PC-3 (cell line): Measurements from ENCODE around the gene ADAMTS9. TPM values are rescaled to one million over a fixed set of nuclear protein-coding genes. Genes with fewer than 3 reads are reported as not detected.

ENCODE experiments used
- ATAC-seq: fragments of 200-7000 bp; cut with Tn5 transposase; 2 replicates; pipeline ENCODE4 v1.9.1; 2020; ENCODE audit warnings: mild to moderate bottlenecking, moderate library complexity
- BruUV-seq: library from RNA; stranded (reverse); fragments of 400-500 nt; replicated peaks from 2 replicates; lab custom pipeline; 2021; lab: Mats Ljungman, UMichigan
- CTCF ChIA-PET: fragments of 300-600 bp; sonication (Branson Sonifier 250); formaldehyde crosslinking; loops from one replicate; lab custom pipeline; 2022; ENCODE audit warnings: antibody characterized with exemption; lab: Charles Lee
- POLR2A ChIA-PET: fragments of 300-600 bp; sonication (Branson Sonifier 250); formaldehyde crosslinking; loops from one replicate; lab custom pipeline; 2022; ENCODE audit warnings: antibody characterized with exemption; ENCODE audit not compliant: unreplicated experiment; lab: Charles Lee
- DNase-seq: peaks from one replicate; pipeline ENCODE4 v3.0.0-alpha.2; 2015
- H2AFZ ChIP-seq: fragments of 300-600 bp; sonication (generic); 2 replicates; pipeline ENCODE4 v1.6.0; 2016; ENCODE audit warnings: antibody characterized with exemption, low read length
- H3F3A ChIP-seq: fragments of 300-600 bp; sonication (generic); one replicate; pipeline ENCODE4 v1.6.0; 2017; ENCODE audit warnings: antibody characterized with exemption, low read length, control low read depth, mild to moderate bottlenecking; ENCODE audit not compliant: unreplicated experiment
- H3K27ac ChIP-seq: fragments of 300-600 bp; sonication (generic); 2 replicates; pipeline ENCODE4 v1.5.1; 2016; ENCODE audit warnings: mild to moderate bottlenecking, low read length
- H3K27me3 ChIP-seq: fragments of 300-600 bp; sonication (generic); 2 replicates; pipeline ENCODE4 v1.6.1; 2016; ENCODE audit warnings: low read length, mixed read lengths
- H3K36me3 ChIP-seq: fragments of 300-600 bp; sonication (generic); 2 replicates; pipeline ENCODE4 v1.6.1; 2016; ENCODE audit warnings: low read depth, mixed run types, low read length, mixed read lengths
- H3K4me1 ChIP-seq: fragments of 300-600 bp; sonication (generic); 2 replicates; pipeline ENCODE4 v1.5.1; 2016; ENCODE audit warnings: low read length; ENCODE audit not compliant: insufficient read depth
- H3K4me2 ChIP-seq: fragments of 300-600 bp; sonication (generic); 2 replicates; pipeline ENCODE4 v1.6.0; 2016; ENCODE audit warnings: low read length
- H3K4me3 ChIP-seq: fragments of 300-600 bp; sonication (generic); 2 replicates; pipeline ENCODE4 v1.5.1; 2016; ENCODE audit warnings: mild to moderate bottlenecking, low read length, mixed read lengths
- H3K79me2 ChIP-seq: fragments of 300-600 bp; sonication (generic); 2 replicates; pipeline ENCODE4 v1.6.1; 2017; ENCODE audit warnings: low read length, mixed read lengths
- H3K9ac ChIP-seq: fragments of 300-600 bp; sonication (generic); 2 replicates; pipeline ENCODE4 v1.6.0; 2016; ENCODE audit warnings: mild to moderate bottlenecking, low read length
- H3K9me2 ChIP-seq: fragments of 300-600 bp; sonication (generic); replicated peaks from 2 replicates; pipeline ENCODE4 v1.6.1; 2016; ENCODE audit warnings: mixed run types, low read length, mixed read lengths
- H3K9me3 ChIP-seq: fragments of 300-600 bp; sonication (generic); 2 replicates; pipeline ENCODE4 v1.6.1; 2016; ENCODE audit warnings: low read length, mixed read lengths
- H4K20me1 ChIP-seq: fragments of 300-600 bp; sonication (generic); 2 replicates; pipeline ENCODE4 v1.6.1; 2016; ENCODE audit warnings: low read length, mixed read lengths
- EZH2 ChIP-seq: fragments of 300-600 bp; sonication (generic); IDR thresholded peaks from one replicate; pipeline ENCODE4 v1.6.1; 2017; ENCODE audit warnings: antibody characterized with exemption, mild to moderate bottlenecking, low read length; ENCODE audit not compliant: unreplicated experiment
- EZH2phosphoT487 ChIP-seq: fragments of 300-600 bp; sonication (generic); IDR thresholded peaks from 2 replicates; pipeline ENCODE4 v1.6.1; 2018; ENCODE audit warnings: mild to moderate bottlenecking, antibody characterized with exemption, low read length, borderline replicate concordance
- intact Hi-C: fragments of 100-400 bp; cut with micrococcal nuclease; formaldehyde crosslinking; loops from 2 replicates; pipeline ENCODE4 v1.9.0; 2023
- total RNA-seq: library from RNA; depleted of rRNA; stranded (reverse); fragments of >200 nt; gene quantifications from 2 replicates; pipeline ENCODE4 v1.2.3, GENCODE V29; 2014
- TF ChIP-seq, protein P1 (sequence below): fragments of 300-600 bp; sonication (generic); conservative IDR thresholded peaks from 2 replicates; pipeline ENCODE4 v1.5.1; 2017; ENCODE audit warnings: antibody characterized with exemption, low read depth, mild to moderate bottlenecking, low read length

ADAMTS9 gene
- total RNA-seq, 1 experiment from 2014 or later: 0.55 TPM

GRCh38 chr3:64555351-64555750 is 132.4 kb downstream of the ADAMTS9 start:
- H3K27me3 ChIP-seq: no peaks in the 10 kb centered on the region
- H3K36me3 ChIP-seq: no peaks in the 10 kb centered on the region
- no peaks in the 10 kb centered on the region for H3F3A ChIP-seq
- DNase-seq: no peak
- BruUV-seq: no TSS peak
- no peak overlapping the region for H3K27ac ChIP-seq
- TF ChIP-seq EZH2phosphoT487 (no peak), EZH2 (no peak)
- TF ChIP-seq, protein P1, sequence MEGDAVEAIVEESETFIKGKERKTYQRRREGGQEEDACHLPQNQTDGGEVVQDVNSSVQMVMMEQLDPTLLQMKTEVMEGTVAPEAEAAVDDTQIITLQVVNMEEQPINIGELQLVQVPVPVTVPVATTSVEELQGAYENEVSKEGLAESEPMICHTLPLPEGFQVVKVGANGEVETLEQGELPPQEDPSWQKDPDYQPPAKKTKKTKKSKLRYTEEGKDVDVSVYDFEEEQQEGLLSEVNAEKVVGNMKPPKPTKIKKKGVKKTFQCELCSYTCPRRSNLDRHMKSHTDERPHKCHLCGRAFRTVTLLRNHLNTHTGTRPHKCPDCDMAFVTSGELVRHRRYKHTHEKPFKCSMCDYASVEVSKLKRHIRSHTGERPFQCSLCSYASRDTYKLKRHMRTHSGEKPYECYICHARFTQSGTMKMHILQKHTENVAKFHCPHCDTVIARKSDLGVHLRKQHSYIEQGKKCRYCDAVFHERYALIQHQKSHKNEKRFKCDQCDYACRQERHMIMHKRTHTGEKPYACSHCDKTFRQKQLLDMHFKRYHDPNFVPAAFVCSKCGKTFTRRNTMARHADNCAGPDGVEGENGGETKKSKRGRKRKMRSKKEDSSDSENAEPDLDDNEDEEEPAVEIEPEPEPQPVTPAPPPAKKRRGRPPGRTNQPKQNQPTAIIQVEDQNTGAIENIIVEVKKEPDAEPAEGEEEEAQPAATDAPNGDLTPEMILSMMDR: no peak
- intact Hi-C loops: no loop called here
- H3K9ac ChIP-seq: no peak overlapping the region
- H2AFZ ChIP-seq: no peak overlapping the region
- ChIA-PET POLR2A (no interaction called here), CTCF (no interaction called here)
- H3K9me3 ChIP-seq: no peaks in the 10 kb centered on the region
- no peaks in the 10 kb centered on the region for H4K20me1 ChIP-seq
- H3K4me2 ChIP-seq: no peak overlapping the region
- no peaks in the 10 kb centered on the region for H3K79me2 ChIP-seq
- H3K4me1 ChIP-seq: no peaks in the 10 kb centered on the region
- no peaks in the 10 kb centered on the region for H3K9me2 ChIP-seq
- no peak overlapping the region for H3K4me3 ChIP-seq
- ATAC-seq: no peak

- intact Hi-C loops: no loop called here
- H3K4me3 ChIP-seq: no peak overlapping the region
- H4K20me1 ChIP-seq: no peaks in the 10 kb centered on the region
- DNase-seq (no peak), ATAC-seq (no peak)
- H3K27ac ChIP-seq: no peak overlapping the region
- CTCF ChIA-PET: no interaction called here
- H3F3A ChIP-seq: no peaks in the 10 kb centered on the region
- H3K79me2 ChIP-seq: no peaks in the 10 kb centered on the region
- H3K36me3 ChIP-seq: no peaks in the 10 kb centered on the region
- no peaks in the 10 kb centered on the region for H3K27me3 ChIP-seq
- H3K4me2 ChIP-seq: no peak overlapping the region
- no peak overlapping the region for H2AFZ ChIP-seq
- H3K9me2 ChIP-seq: no peaks in the 10 kb centered on the region
- TF ChIP-seq, protein P1: no peak
- TF ChIP-seq EZH2phosphoT487 (no peak), EZH2 (no peak)
- no peaks in the 10 kb centered on the region for H3K9me3 ChIP-seq
- no peaks in the 10 kb centered on the region for H3K4me1 ChIP-seq
- BruUV-seq: no TSS peak
- POLR2A ChIA-PET: no interaction called here
- no peak overlapping the region for H3K9ac ChIP-seq
Observed at GRCh38 chr3:64554096-64554920, 133.5 kb downstream of the ADAMTS9 start.

DNA sequence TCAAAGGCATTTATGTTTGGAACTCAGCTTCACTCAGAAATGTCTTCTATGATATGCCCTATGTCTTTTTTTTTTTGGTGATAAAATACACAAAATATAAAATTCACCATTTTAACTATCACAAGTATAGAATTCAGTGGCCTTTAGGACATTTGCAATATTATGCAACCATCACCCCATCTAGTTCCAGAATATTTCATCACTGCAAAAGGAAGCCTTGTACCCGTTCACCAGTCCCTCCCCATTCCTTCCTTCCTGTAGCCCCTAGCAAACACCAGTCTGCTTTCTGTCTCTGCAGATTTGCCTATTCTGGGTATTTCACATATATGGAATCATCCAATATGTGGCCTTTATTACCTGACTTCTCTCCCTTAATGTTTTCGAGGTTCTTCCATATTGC is 134.8 kb downstream of the ADAMTS9 start:
- Histone ChIP-seq H4K20me1 (no peaks in the 10 kb centered on the region), H3K9me3 (no peaks in the 10 kb centered on the region), H2AFZ (no peak overlapping the region), H3K4me1 (no peaks in the 10 kb centered on the region), H3K27ac (no peak overlapping the region), H3K4me2 (no peak overlapping the region), H3K27me3 (no peaks in the 10 kb centered on the region), H3K9ac (no peak overlapping the region), H3K4me3 (no peak overlapping the region), H3F3A (no peaks in the 10 kb centered on the region), H3K79me2 (no peaks in the 10 kb centered on the region), H3K9me2 (no peaks in the 10 kb centered on the region), H3K36me3 (no peaks in the 10 kb centered on the region)
- ChIA-PET POLR2A (no interaction called here), CTCF (no interaction called here)
- TF ChIP-seq EZH2phosphoT487 (no peak), EZH2 (no peak)
- TF ChIP-seq, protein P1: no peak
- no peak for ATAC-seq
- no TSS peak for BruUV-seq
- intact Hi-C loops: no loop called here
- DNase-seq: no peak
